Caco-2 (cell line): ENCODE data around the gene DNAH10. TPM values are rescaled to one million over a fixed set of nuclear protein-coding genes. Genes with fewer than 3 reads are reported as not detected.

Source experiments
- BruUV-seq: library from RNA; stranded (reverse); fragments of 400-500 nt; replicated peaks from 2 replicates; lab custom pipeline; 2021; lab: Mats Ljungman, UMichigan
- CTCF ChIA-PET: fragments of 300-600 bp; sonication (Branson Sonifier 250); formaldehyde crosslinking; loops from one replicate; lab custom pipeline; 2022; ENCODE audit warnings: antibody characterized with exemption; lab: Charles Lee
- POLR2A ChIA-PET: fragments of 300-600 bp; sonication (Branson Sonifier 250); formaldehyde crosslinking; loops from one replicate; lab custom pipeline; 2022; ENCODE audit warnings: antibody characterized with exemption; lab: Charles Lee
- DNase-seq, 2 experiments: peaks; one replicate each; pipeline versions ENCODE4 v3.0.0 to v3.0.0-alpha.2; 2020 to 2022
- H3K27me3 ChIP-seq: replicated peaks from 2 replicates; pipeline ENCODE4 v1.6.0; 2011; ENCODE audit warnings: low read length; ENCODE audit not compliant: control insufficient read depth, insufficient read depth
- H3K36me3 ChIP-seq: 2 replicates; pipeline ENCODE4 v1.5.1; 2011; ENCODE audit warnings: low read length; ENCODE audit not compliant: control insufficient read depth, insufficient read depth
- H3K4me1 ChIP-seq: fragments of 250-450 bp; sonication (Bioruptor Pico); 2 replicates; pipeline ENCODE4 v1.5.1; 2020; ENCODE audit warnings: mild to moderate bottlenecking
- H3K4me3 ChIP-seq: 2 replicates; pipeline ENCODE4 v1.5.1; 2011; ENCODE audit warnings: low read depth, mild to moderate bottlenecking, control low read depth, low read length
- H3K9me3 ChIP-seq: fragments of 250-450 bp; sonication (Bioruptor Pico); 2 replicates; pipeline ENCODE4 v1.5.1; 2020; ENCODE audit warnings: mild to moderate bottlenecking, moderate library complexity
- H3K27ac Mint-ChIP-seq: one replicate; pipeline ENCODE4 v1.8.0; 2022; ENCODE audit warnings: mixed read lengths; ENCODE audit not compliant: unreplicated experiment
- H3K27me3 Mint-ChIP-seq: one replicate; pipeline ENCODE4 v1.8.0; 2022; ENCODE audit warnings: mixed read lengths; ENCODE audit not compliant: insufficient read depth, unreplicated experiment
- H3K36me3 Mint-ChIP-seq: one replicate; pipeline ENCODE4 v1.8.0; 2022; ENCODE audit warnings: mild to moderate bottlenecking, mixed read lengths; ENCODE audit not compliant: insufficient read depth, unreplicated experiment
- H3K4me1 Mint-ChIP-seq: one replicate; pipeline ENCODE4 v1.8.0; 2022; ENCODE audit warnings: low read depth, mixed read lengths; ENCODE audit not compliant: unreplicated experiment
- H3K4me3 Mint-ChIP-seq: one replicate; pipeline ENCODE4 v1.8.0; 2022; ENCODE audit warnings: mild to moderate bottlenecking, moderate library complexity, mixed read lengths; ENCODE audit not compliant: unreplicated experiment
- H3K9me3 Mint-ChIP-seq: one replicate; pipeline ENCODE4 v1.8.0; 2022; ENCODE audit warnings: mixed read lengths; ENCODE audit not compliant: unreplicated experiment
- CTCF ChIP-seq, 2 experiments: fragments of 200-600 bp in 1 of 2; IDR thresholded peaks; 1 replicate in 1 of 2; 2 replicates in 1 of 2; pipeline versions ENCODE4 v1.5.1 to v1.8.0; 2011 to 2022; ENCODE audit warnings: antibody characterized with exemption in 1 of 2, control low read depth in 1 of 2, inconsistent platforms in 1 of 2, low read depth in 1 of 2, low read length in 1 of 2, mild to moderate bottlenecking in 1 of 2, moderate library complexity in 1 of 2; ENCODE audit not compliant: insufficient read depth in 1 of 2, severe bottlenecking in 1 of 2, unreplicated experiment in 1 of 2
- intact Hi-C: fragments of 100-400 bp; cut with micrococcal nuclease; formaldehyde crosslinking; loops from one replicate; pipeline ENCODE4 v1.10.0; 2022; ENCODE audit not compliant: unreplicated experiment
- total RNA-seq: library from RNA; stranded (reverse); gene quantifications from 2 replicates; pipeline ENCODE4 v1.2.3, GENCODE V29; 2022

The DNAH10 gene
- total RNA-seq, 1 experiment from 2014 or later, result 0.45 TPM

- Histone ChIP-seq H3K4me1 (no peaks in the 10 kb centered on the region), H3K4me3 (no peak overlapping the region), H3K9me3 (no peaks in the 10 kb centered on the region), H3K36me3 (no peaks in the 10 kb centered on the region), H3K27me3 (no peaks in the 10 kb centered on the region)
- TF ChIP-seq CTCF (IDR thresholded peaks at IDR 0.05; ENCODE audit: insufficient read depth in 1 of 2, low read depth in 1 of 2, low read length in 1 of 2, severe bottlenecking in 1 of 2, unreplicated experiment in 1 of 2), result no peak
- no peak for DNase-seq
- intact Hi-C loops, result no loop called here
- Mint-ChIP-seq H3K27ac (no peak overlapping the region), H3K4me1 (no peaks in the 10 kb centered on the region), H3K36me3 (no peaks in the 10 kb centered on the region), H3K4me3 (no peak overlapping the region), H3K9me3 (peaks cover 17% of the 10 kb centered on the region), H3K27me3 (peaks cover 3% of the 10 kb centered on the region)
- ChIA-PET POLR2A (no interaction called here), CTCF (no interaction called here)
- no TSS peak for BruUV-seq
Observed at GRCh38 chr12:123847876-123848275, 85.8 kb downstream of the DNAH10 start.

GRCh38 chr12:123849517-123849916 is 87.4 kb downstream of the DNAH10 start:
- H3K4me1 ChIP-seq, result no peaks in the 10 kb centered on the region
- Mint-ChIP-seq H3K36me3 (no peaks in the 10 kb centered on the region), H3K4me1 (no peaks in the 10 kb centered on the region), H3K4me3 (no peak overlapping the region), H3K27ac (no peak overlapping the region), H3K9me3 (peaks cover 17% of the 10 kb centered on the region), H3K27me3 (peaks cover 3% of the 10 kb centered on the region)
- no peaks in the 10 kb centered on the region for H3K27me3 ChIP-seq
- no TSS peak for BruUV-seq
- H3K4me3 ChIP-seq, result no peak overlapping the region
- H3K36me3 ChIP-seq, result no peaks in the 10 kb centered on the region
- intact Hi-C loops, result no loop called here
- no peak for TF ChIP-seq CTCF (IDR thresholded peaks at IDR 0.05; ENCODE audit: insufficient read depth in 1 of 2, low read depth in 1 of 2, low read length in 1 of 2, severe bottlenecking in 1 of 2, unreplicated experiment in 1 of 2)
- ChIA-PET POLR2A (no interaction called here), CTCF (no interaction called here)
- DNase-seq, result no peak
- H3K9me3 ChIP-seq, result no peaks in the 10 kb centered on the region

GRCh38 chr12:123850246-123851134 is 88.4 kb downstream of the DNAH10 start:
- no peak for TF ChIP-seq CTCF (IDR thresholded peaks at IDR 0.05; ENCODE audit: insufficient read depth in 1 of 2, low read depth in 1 of 2, low read length in 1 of 2, severe bottlenecking in 1 of 2, unreplicated experiment in 1 of 2)
- ChIA-PET CTCF (no interaction called here), POLR2A (no interaction called here)
- intact Hi-C loops, result no loop called here
- H3K27me3 ChIP-seq, result no peaks in the 10 kb centered on the region
- H3K9me3 ChIP-seq, result no peaks in the 10 kb centered on the region
- Mint-ChIP-seq H3K36me3 (no peaks in the 10 kb centered on the region), H3K27ac (no peak overlapping the region), H3K4me1 (no peaks in the 10 kb centered on the region), H3K4me3 (no peak overlapping the region), H3K27me3 (peaks cover 3% of the 10 kb centered on the region), H3K9me3 (peaks cover 17% of the 10 kb centered on the region)
- no peak for DNase-seq
- no TSS peak for BruUV-seq
- H3K4me1 ChIP-seq, result no peaks in the 10 kb centered on the region
- H3K4me3 ChIP-seq, result no peak overlapping the region
- no peaks in the 10 kb centered on the region for H3K36me3 ChIP-seq
